DMS53 (cell line): ENCODE results near the gene SLC46A3.

ENCODE experiments used
- DNase-seq: peaks from one replicate; lab custom pipeline; 2025; lab: John Stamatoyannopoulos, UW

SLC46A3 gene

GRCh38 chr13:28680541-28680940, 38.2 kb downstream of the SLC46A3 start:
- DNase-seq = no peak

- peak; percentile 50 for DNase-seq
These were observed 39.1 kb downstream of the SLC46A3 start for GRCh38 chr13:28679628-28680027.

GRCh38 chr13:28678809-28679208, 40.0 kb downstream of the SLC46A3 start:
- peak; percentile 17 for DNase-seq

- no peak for DNase-seq
These were observed 47.5 kb downstream of the SLC46A3 start for GRCh38 chr13:28671126-28671792.

GRCh38 chr13:28666897-28667488, 51.8 kb downstream of the SLC46A3 start:
- no peak for DNase-seq

- peak; percentile 31 for DNase-seq
These were observed 59.2 kb downstream of the SLC46A3 start for GRCh38 chr13:28659621-28659970.

- peak; percentile 96 for DNase-seq
These were observed 59.8 kb downstream of the SLC46A3 start, which contains the start of gene POMP for GRCh38 chr13:28658796-28659620. TSS of gene POMP (plus strand) at chr13:28659130. CDS start at chr13:28659185, 55 bp downstream.

- DNase-seq = peak; percentile 39
These were observed 60.3 kb downstream of the SLC46A3 start for GRCh38 chr13:28658539-28658795.

GRCh38 chr13:28657784-28658538, 60.8 kb downstream of the SLC46A3 start:
- peak; percentile 39 for DNase-seq

- no peak for DNase-seq
These were observed 63.2 kb downstream of the SLC46A3 start for GRCh38 chr13:28655561-28655960.

- DNase-seq = no peak
These were observed 64.5 kb downstream of the SLC46A3 start for GRCh38 chr13:28654276-28654675.

GRCh38 chr13:28653111-28653510, 65.7 kb downstream of the SLC46A3 start:
- no peak for DNase-seq

GRCh38 chr13:28651810-28652401, 66.9 kb downstream of the SLC46A3 start:
- no peak for DNase-seq

- no peak for DNase-seq
These were observed 68.5 kb downstream of the SLC46A3 start for GRCh38 chr13:28650284-28650683.
